Activated naive CD4-positive, alpha-beta T cell treated with anti-CD3 and anti-CD28 coated beads for 36 hours (primary cell): ENCODE data around the gene CCDC88A. TPM values are rescaled to one million over a fixed set of nuclear protein-coding genes. Genes with fewer than 3 reads are reported as not detected.

Experiments used
- CTCF ChIA-PET: fragments of 350-600 bp; sonication (Branson Sonifier 250); formaldehyde crosslinking; loops from one replicate; lab custom pipeline; 2021; ENCODE audit warnings: antibody characterized with exemption; lab: Charles Lee
- DNase-seq: peaks from one replicate; pipeline ENCODE4 v3.0.0-alpha.2; 2020
- H3K27ac Mint-ChIP-seq: one replicate; pipeline ENCODE4 v1.8.0; 2021; ENCODE audit warnings: mild to moderate bottlenecking, mixed read lengths
- H3K27me3 Mint-ChIP-seq: one replicate; pipeline ENCODE4 v1.8.0; 2021; ENCODE audit warnings: low read depth, mixed read lengths
- H3K36me3 Mint-ChIP-seq: one replicate; pipeline ENCODE4 v1.8.0; 2021; ENCODE audit warnings: low read depth, mixed read lengths
- H3K4me1 Mint-ChIP-seq: one replicate; pipeline ENCODE4 v1.8.0; 2021; ENCODE audit warnings: low read depth, mixed read lengths
- H3K4me3 Mint-ChIP-seq: one replicate; pipeline ENCODE4 v1.8.0; 2021; ENCODE audit warnings: mild to moderate bottlenecking, moderate library complexity, mixed read lengths
- H3K9me3 Mint-ChIP-seq: one replicate; pipeline ENCODE4 v1.8.0; 2021; ENCODE audit warnings: mixed read lengths
- intact Hi-C: fragments of 100-400 bp; cut with micrococcal nuclease; formaldehyde crosslinking; loops from one replicate; pipeline ENCODE4 v1.15.1; 2023
- total RNA-seq, 2 experiments: library from RNA; stranded (reverse); gene quantifications; one replicate each; pipeline ENCODE4 v1.2.3, GENCODE V29; 2021

The CCDC88A gene
- total RNA-seq, 2 experiments from 2014 or later = 9.7 to 10.7 TPM

DNA sequence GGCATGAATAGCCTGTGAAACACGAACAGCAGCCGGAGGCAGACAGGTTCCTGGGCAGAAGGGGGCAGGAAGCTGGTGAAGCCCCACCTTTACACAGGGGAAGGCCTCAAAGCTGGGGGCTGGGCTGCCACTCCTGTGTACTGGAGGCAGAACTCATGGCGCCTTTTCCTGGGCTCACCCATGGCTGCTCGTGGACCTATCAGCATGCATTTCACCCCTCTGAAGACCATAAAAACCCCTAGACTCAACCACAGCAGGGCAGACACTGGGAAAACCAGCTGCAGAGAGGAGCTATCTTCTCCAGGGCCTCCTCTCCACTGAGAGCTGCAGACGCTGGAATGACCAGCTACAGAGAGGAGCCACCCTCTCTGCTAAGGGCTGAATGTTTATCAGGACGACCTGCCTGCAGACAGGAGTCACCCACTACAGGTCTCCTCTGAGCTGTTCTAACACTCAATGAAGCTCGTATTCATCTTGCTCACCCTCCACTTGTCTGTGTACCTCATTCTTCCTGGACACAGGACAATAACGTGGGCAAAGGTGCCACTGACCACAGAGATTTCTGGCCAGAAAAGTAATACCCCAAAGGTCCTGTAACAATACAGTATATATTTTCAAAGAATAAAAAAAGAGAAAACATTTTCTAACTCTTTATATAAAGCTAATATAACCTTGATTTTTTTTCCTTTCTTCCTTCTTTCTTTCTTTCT, 18.9 kb upstream of the CCDC88A start:
- H3K4me1 Mint-ChIP-seq = no peaks in the 10 kb centered on the region
- no peak overlapping the region for H3K27ac Mint-ChIP-seq
- DNase-seq = no peak
- no peaks in the 10 kb centered on the region for H3K36me3 Mint-ChIP-seq
- no peaks in the 10 kb centered on the region for H3K27me3 Mint-ChIP-seq
- CTCF ChIA-PET = interaction anchor here (0.5 to 2.1 kb wide), 2 partner anchors 9 to 172 kb away, joined by 3 to 5 read pairs; no protein-coding TSS in a partner anchor
- intact Hi-C loops = no loop called here
- no peak overlapping the region for H3K4me3 Mint-ChIP-seq
- H3K9me3 Mint-ChIP-seq = no peaks in the 10 kb centered on the region

DNA sequence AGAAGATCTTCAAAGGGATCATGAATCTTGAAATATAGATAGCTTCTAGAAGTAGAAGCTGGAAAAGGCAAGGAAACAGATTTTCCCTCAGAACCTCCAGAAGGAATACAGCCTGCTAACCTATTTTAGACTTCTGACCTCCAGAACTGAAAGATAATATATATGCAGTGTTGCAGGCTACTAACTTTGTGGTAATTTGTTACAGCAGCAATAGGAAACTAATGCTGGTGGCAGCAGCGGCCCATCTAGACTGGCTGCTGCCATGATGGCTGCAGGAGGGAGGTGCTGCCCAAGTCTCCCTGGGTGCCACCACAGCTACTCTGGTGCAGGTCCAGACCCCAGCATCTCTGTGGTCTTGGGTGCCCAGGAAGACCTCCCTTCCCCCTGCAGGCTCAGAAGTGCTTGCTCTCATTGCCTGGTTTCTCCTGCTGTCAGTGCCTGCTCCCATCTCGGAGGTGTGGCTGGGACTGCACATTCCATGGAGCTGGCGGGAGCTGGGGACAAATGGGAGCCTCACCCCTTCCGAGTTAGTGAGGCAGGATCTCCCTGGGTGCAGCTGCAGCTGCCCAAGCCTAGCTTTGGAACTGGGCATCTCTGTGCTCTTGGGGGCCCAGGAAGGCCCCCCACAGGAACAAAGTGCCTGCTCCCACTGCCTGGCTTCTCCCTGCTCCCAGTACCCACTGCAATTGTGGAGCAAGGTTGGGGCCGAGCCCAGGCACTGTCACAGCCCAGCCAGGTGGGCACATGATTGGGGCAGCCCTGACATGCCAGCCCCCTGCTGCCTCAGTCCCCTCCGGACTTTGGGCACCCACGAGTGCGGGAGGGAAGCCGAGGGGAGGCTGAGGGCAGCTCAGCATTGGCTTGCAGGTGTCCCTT, 18.1 kb upstream of the CCDC88A start:
- intact Hi-C loops = no loop called here
- Mint-ChIP-seq H3K4me1 (no peaks in the 10 kb centered on the region), H3K36me3 (no peaks in the 10 kb centered on the region), H3K9me3 (no peaks in the 10 kb centered on the region), H3K4me3 (no peak overlapping the region), H3K27ac (no peak overlapping the region), H3K27me3 (no peaks in the 10 kb centered on the region)
- CTCF ChIA-PET = interaction anchor here (0.5 to 2.1 kb wide), 2 partner anchors 8 to 171 kb away, joined by 3 to 5 read pairs; no protein-coding TSS in a partner anchor
- DNase-seq = no peak

DNA sequence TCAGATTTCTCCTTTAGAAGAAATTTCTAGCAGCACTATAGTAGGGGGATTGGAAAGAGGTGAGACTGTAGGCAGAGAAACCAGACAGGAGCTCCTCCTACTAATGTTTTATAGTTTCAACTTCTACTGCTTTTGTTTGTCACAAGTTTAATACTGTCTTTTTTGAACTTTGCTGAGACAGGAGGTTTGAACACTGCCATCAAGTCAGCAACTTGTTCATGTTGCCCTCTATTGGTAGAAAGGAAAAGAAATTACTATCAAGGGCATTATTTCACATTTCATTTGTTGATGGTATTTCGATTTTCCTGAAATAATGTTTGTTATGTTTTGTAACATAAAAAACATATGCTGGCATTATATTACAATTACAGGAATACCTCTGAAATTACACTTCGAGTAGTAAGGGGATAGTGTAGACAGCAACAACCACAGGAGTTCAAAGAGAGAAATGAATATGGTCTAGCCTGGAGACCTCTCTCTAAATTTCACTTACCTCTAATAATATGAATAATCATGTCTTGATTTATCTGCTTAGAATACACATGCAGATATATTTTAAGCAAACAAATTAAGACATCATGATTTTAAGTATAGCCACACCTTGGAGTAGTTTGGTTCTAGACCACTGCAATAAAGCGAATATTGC, 12.4 kb upstream of the CCDC88A start:
- intact Hi-C loops = loop anchor here (1.0 to 5.0 kb wide), 3 partner anchors 163 to 535 kb away; partner anchors contain the start of gene MTIF2
- H3K27ac Mint-ChIP-seq = no peak overlapping the region
- H3K27me3 Mint-ChIP-seq = no peaks in the 10 kb centered on the region
- no peak for DNase-seq
- CTCF ChIA-PET = interaction anchor here (0.6 to 1.8 kb wide), 11 partner anchors 9 to 423 kb away, joined by 3 to 7 read pairs (median 4); partner anchors contain the start of gene CCDC88A
- no peaks in the 10 kb centered on the region for H3K9me3 Mint-ChIP-seq
- peaks cover 3% of the 10 kb centered on the region for H3K4me1 Mint-ChIP-seq
- no peaks in the 10 kb centered on the region for H3K36me3 Mint-ChIP-seq
- H3K4me3 Mint-ChIP-seq = no peak overlapping the region

DNA sequence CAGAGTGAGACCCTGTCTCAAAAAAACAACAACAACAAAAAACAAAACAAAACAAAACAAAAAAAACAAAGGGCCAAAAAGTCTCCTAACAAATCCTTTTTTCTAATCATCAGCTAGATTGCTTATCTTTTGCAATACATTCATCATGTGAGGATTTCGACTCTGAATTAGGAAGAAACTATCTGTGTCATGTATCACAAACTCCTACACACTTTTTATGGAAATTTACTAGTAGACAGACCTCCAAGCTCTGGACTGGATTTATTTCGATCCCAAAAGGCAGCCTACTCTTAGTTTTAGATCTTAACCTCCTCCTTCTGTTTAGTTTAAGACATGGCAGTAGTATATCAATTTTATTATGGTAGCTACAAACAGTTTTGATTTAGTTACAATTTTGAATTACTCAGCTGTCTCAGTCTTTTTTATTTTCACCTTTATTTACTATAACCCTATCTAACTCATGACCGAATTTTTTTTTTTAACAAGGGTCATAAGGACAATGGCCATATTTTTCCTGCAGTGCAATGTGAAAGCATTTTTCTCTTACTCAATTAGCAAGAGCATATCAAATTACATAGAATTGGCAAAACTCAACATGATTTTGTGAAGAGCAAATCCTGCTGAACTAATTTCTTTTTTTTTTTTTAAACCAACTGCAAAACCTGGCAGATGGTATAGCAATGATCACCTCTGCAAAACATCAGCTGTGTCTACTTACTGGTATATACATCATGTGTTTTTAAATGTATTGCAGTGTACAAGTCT, 10.7 kb upstream of the CCDC88A start:
- Mint-ChIP-seq H3K27ac (no peak overlapping the region), H3K27me3 (no peaks in the 10 kb centered on the region), H3K9me3 (no peaks in the 10 kb centered on the region), H3K36me3 (no peaks in the 10 kb centered on the region), H3K4me1 (peaks cover 3% of the 10 kb centered on the region), H3K4me3 (no peak overlapping the region)
- CTCF ChIA-PET = interaction anchor here (0.6 to 1.8 kb wide), 5 partner anchors 8 to 394 kb away, joined by 3 to 7 read pairs (median 4); no protein-coding TSS in a partner anchor
- DNase-seq = no peak
- intact Hi-C loops = loop anchor here (5.0 kb wide), 1 partner anchor 533 kb away; no protein-coding TSS in a partner anchor

DNA sequence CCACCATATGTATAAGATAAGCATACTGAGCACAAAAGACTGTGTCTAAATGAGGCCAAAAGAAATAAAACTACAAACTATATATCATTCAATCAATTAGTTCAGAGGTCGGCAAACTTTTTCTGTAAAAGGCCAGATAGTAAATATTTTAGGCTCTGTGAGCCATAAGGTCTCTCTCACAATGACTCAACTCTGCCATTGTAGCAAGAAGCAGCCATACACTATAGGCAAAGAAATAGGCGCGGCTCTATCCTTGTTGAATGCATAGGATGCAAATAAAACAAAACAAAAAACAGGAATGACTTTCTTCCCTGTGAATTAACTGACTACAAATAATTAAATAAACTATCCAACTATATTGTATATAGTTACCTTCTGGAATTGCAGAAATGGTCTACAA, 8.6 kb upstream of the CCDC88A start:
- Mint-ChIP-seq H3K36me3 (no peaks in the 10 kb centered on the region), H3K4me3 (no peak overlapping the region), H3K27me3 (no peaks in the 10 kb centered on the region), H3K9me3 (no peaks in the 10 kb centered on the region), H3K4me1 (peaks cover 3% of the 10 kb centered on the region), H3K27ac (no peak overlapping the region)
- intact Hi-C loops = no loop called here
- no peak for DNase-seq
- CTCF ChIA-PET = no interaction called here

DNA sequence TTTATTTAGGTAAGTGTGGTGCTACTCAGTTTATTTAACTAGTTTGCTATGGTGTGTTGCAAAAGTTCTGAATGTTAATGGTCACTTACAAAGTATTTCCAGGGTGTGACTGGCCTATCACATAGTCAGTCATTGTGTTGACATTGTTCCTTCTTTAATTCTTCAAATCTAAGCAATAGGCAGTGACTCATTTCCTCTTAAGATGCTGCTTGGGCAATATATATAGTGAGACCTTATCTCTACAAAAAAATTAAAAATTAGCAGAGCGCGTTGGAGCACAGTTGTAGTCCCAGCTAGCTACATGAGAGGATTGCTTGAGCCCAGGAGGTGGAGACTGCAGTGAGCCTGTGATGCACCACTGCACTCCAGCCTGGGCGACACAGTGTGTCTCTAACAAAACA, 5.8 kb upstream of the CCDC88A start:
- Mint-ChIP-seq H3K27me3 (no peaks in the 10 kb centered on the region), H3K4me3 (no peak overlapping the region), H3K9me3 (no peaks in the 10 kb centered on the region), H3K36me3 (no peaks in the 10 kb centered on the region), H3K27ac (no peak overlapping the region), H3K4me1 (peaks cover 1% of the 10 kb centered on the region)
- intact Hi-C loops = no loop called here
- CTCF ChIA-PET = interaction anchor here (0.6 kb wide), 1 partner anchor 593 kb away, joined by 3 read pairs; no protein-coding TSS in a partner anchor
- DNase-seq = no peak

DNA sequence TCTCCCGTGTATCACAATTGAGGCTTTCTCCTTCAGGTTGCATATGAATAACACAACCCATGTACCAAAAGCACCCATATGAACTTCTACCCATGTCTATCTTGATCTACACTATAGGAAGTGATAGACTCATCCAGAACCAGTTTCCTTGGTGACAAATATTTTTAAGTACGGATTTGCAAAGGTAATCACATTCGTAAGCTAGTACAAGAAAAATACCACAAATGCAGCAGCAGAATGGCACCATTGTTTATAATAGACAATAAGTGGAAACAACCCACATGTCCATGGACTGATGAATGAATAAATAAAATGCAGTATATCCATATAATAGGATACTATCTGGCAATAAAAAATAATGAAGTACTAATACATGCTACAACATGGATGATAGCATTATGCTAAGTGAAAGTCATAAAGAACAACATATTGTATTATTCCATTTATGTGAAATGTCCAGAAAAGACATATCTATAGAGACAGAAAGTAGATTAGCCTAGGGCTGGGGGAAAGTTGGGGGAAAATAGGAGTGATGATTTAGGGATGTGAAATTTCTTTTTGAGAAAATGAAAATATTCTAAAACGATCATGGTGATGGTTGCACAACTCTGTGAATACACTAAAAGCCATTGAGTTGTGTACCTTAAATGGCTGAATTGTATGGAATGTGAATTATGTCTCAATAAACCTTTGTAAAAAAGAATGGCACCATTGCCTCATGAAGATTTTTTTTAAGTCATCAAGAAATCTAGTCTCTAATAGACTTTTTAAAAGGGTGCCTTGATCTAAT, 3.4 kb upstream of the CCDC88A start:
- no peak overlapping the region for H3K27ac Mint-ChIP-seq
- no peak for DNase-seq
- H3K36me3 Mint-ChIP-seq = peaks cover 1% of the 10 kb centered on the region
- peaks cover 13% of the 10 kb centered on the region for H3K4me1 Mint-ChIP-seq
- CTCF ChIA-PET = interaction anchor here (1.3 kb wide), 1 partner anchor 12 kb away, joined by 3 read pairs; no protein-coding TSS in a partner anchor
- no peak overlapping the region for H3K4me3 Mint-ChIP-seq
- H3K9me3 Mint-ChIP-seq = no peaks in the 10 kb centered on the region
- intact Hi-C loops = no loop called here
- peaks cover 10% of the 10 kb centered on the region for H3K27me3 Mint-ChIP-seq

DNA sequence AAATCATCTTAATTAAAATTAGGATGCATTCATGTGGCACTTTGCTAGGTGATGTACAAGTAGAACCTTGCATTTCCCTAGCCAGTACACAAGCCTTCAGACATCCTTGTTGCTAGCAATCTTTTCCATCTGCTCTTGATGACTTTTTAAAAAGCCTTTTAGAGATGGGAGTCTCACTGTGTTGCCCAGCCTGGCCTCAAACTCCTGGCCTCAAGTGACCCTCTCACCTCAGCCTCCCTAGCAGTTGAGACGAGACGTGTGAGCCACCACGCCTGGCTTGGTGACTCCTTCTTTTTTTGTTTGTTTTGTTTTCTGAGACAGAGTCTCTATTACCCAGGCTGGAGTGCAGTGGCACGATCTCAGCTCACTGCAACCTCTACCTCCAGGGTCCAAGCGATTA, 1.7 kb upstream of the CCDC88A start:
- intact Hi-C loops = no loop called here
- peaks cover 10% of the 10 kb centered on the region for H3K27me3 Mint-ChIP-seq
- H3K4me1 Mint-ChIP-seq = peaks cover 18% of the 10 kb centered on the region
- no peak overlapping the region for H3K27ac Mint-ChIP-seq
- H3K36me3 Mint-ChIP-seq = peaks cover 1% of the 10 kb centered on the region
- H3K4me3 Mint-ChIP-seq = peak overlapping the region; percentile 48
- no peaks in the 10 kb centered on the region for H3K9me3 Mint-ChIP-seq
- DNase-seq = no peak
- CTCF ChIA-PET = no interaction called here

DNA sequence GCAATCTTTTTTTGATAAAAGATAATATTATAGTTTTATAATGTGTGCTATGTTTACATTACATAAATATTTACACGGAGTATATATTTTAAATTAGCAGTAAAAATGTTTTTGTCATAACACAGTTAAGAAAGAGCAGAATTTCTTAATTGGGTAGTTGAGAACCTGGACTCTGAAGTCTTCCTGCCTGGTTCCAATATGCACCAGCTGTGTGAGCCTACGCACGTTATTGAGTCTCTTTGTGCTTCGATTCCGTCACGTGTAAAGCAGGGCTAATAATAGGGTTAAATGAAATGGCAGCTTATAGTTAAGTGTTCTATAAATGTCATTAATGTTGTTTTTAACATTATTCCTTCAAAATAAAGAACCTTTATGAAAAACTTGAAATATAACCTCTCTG, 1.2 kb upstream of the CCDC88A start:
- H3K4me1 Mint-ChIP-seq = peaks cover 18% of the 10 kb centered on the region
- H3K4me3 Mint-ChIP-seq = peak overlapping the region; percentile 48
- CTCF ChIA-PET = interaction anchor here (0.9 to 1.6 kb wide), 2 partner anchors 11 to 136 kb away, joined by 4 to 5 read pairs; no protein-coding TSS in a partner anchor
- DNase-seq = no peak
- intact Hi-C loops = loop anchor here (1.0 kb wide), 8 partner anchors 98 to 371 kb away; partner anchors contain the start of genes CFAP36, CLHC1, MTIF2 and PNPT1
- peaks cover 10% of the 10 kb centered on the region for H3K27me3 Mint-ChIP-seq
- no peak overlapping the region for H3K27ac Mint-ChIP-seq
- no peaks in the 10 kb centered on the region for H3K9me3 Mint-ChIP-seq
- peaks cover 1% of the 10 kb centered on the region for H3K36me3 Mint-ChIP-seq

DNA sequence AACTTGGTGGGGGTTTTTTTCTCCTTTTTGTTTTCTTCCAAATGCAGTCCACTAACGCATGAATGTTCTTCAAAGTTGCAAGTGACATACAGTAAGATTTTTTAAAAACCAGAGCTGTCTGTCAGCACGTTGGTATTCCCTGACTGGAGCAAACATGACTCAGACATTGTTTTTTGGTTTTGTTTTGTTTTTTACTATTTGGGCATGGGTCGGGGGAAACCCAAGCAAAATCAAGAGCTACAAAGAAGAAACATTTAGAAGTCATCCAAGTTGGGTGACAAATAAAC, 726 bp upstream of the CCDC88A start:
- Mint-ChIP-seq H3K4me1 (peaks cover 18% of the 10 kb centered on the region), H3K27ac (no peak overlapping the region), H3K4me3 (peak overlapping the region; percentile 86), H3K9me3 (no peaks in the 10 kb centered on the region), H3K36me3 (peaks cover 1% of the 10 kb centered on the region), H3K27me3 (peaks cover 10% of the 10 kb centered on the region)
- intact Hi-C loops = loop anchor here (1.0 kb wide), 8 partner anchors 99 to 370 kb away; partner anchors contain the start of genes CFAP36, CLHC1, MTIF2 and PNPT1
- no peak for DNase-seq
- CTCF ChIA-PET = interaction anchor here (0.9 to 1.6 kb wide), 2 partner anchors 11 to 135 kb away, joined by 4 to 5 read pairs; no protein-coding TSS in a partner anchor
